Transverse colon (tissue), 4 donors: ENCODE results near the gene AGAP1.

Source experiments
- POLR2A ChIP-seq: fragments of 450-650 bp; IDR thresholded peaks from one replicate; pipeline ENCODE4 v1.6.1; 2016; ENCODE audit warnings: antibody characterized with exemption, mild to moderate bottlenecking, moderate library complexity
- POLR2AphosphoS5 ChIP-seq, 3 donors: sonication (generic); formaldehyde crosslinking; IDR thresholded peaks; one replicate each; pipeline ENCODE4 v1.6.1; 2016; ENCODE audit warnings: antibody characterized with exemption in 3 of 3
- TF ChIP-seq, protein P1 (sequence below), 5 experiments: fragments of 200-600 bp in 3 of 5; fragments of 450-650 bp in 2 of 5; sonication (generic) in 3 of 5; IDR thresholded peaks; 1 replicate in 2 of 5; 2 replicates in 3 of 5; pipeline ENCODE4 v1.5.1; 2016 to 2017; ENCODE audit warnings: antibody characterized with exemption in 5 of 5, inconsistent platforms in 3 of 5, mild to moderate bottlenecking in 2 of 5, moderate library complexity in 1 of 5

- TF ChIP-seq, protein P1, sequence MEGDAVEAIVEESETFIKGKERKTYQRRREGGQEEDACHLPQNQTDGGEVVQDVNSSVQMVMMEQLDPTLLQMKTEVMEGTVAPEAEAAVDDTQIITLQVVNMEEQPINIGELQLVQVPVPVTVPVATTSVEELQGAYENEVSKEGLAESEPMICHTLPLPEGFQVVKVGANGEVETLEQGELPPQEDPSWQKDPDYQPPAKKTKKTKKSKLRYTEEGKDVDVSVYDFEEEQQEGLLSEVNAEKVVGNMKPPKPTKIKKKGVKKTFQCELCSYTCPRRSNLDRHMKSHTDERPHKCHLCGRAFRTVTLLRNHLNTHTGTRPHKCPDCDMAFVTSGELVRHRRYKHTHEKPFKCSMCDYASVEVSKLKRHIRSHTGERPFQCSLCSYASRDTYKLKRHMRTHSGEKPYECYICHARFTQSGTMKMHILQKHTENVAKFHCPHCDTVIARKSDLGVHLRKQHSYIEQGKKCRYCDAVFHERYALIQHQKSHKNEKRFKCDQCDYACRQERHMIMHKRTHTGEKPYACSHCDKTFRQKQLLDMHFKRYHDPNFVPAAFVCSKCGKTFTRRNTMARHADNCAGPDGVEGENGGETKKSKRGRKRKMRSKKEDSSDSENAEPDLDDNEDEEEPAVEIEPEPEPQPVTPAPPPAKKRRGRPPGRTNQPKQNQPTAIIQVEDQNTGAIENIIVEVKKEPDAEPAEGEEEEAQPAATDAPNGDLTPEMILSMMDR (IDR thresholded peaks at IDR 0.05): no peak
- TF ChIP-seq POLR2AphosphoS5 (IDR thresholded peaks at IDR 0.05) (peak in 1 of 3 donors; percentile 18), POLR2A (no peak)
Measured at GRCh38 chr2:235666213-235666781, 172.5 kb downstream of the AGAP1 start.
